Inferior parietal cortex (tissue), 1 donor: ENCODE measurements around the gene FBXO39.
A peak's percentile ranks its signal among the peaks of the same experiment; 100 is the strongest.
"Not testable (repeated sequence)": the region's sequence is repeated elsewhere in the genome, so short reads cannot be mapped to it uniquely, and the experiment has no call there.

Source experiments
- DNase-seq: peaks from one replicate; pipeline ENCODE4 v3.0.0-alpha.2; 2016; ENCODE audit errors: extremely low spot score

Gene FBXO39

GRCh38 chr17:6789146-6789545 is 13.1 kb downstream of the FBXO39 start:
- DNase-seq, result no peak

GRCh38 chr17:6793748-6794493 is 17.9 kb downstream of the FBXO39 start:
- DNase-seq, result no peak

- DNase-seq, result no peak
Measured at GRCh38 chr17:6796017-6796886, 20.2 kb downstream of the FBXO39 start.

- no peak for DNase-seq
Measured at GRCh38 chr17:6796887-6797490, 21.0 kb downstream of the FBXO39 start.

- DNase-seq, result no peak
Measured at GRCh38 chr17:6797718-6798351, 21.8 kb downstream of the FBXO39 start.

GRCh38 chr17:6799738-6800137 is 23.7 kb downstream of the FBXO39 start:
- no peak for DNase-seq

- DNase-seq, result no peak
Measured at GRCh38 chr17:6800422-6801027, 24.5 kb downstream of the FBXO39 start.

GRCh38 chr17:6811510-6811909 is 35.5 kb downstream of the FBXO39 start:
- no peak for DNase-seq

GRCh38 chr17:6812295-6812694 is 36.3 kb downstream of the FBXO39 start:
- no peak for DNase-seq

GRCh38 chr17:6815775-6816174 is 39.8 kb downstream of the FBXO39 start:
- DNase-seq, result no peak

- not testable (repeated sequence) for DNase-seq
Measured at GRCh38 chr17:6816368-6816767, 40.4 kb downstream of the FBXO39 start.

GRCh38 chr17:6818938-6819337 is 42.9 kb downstream of the FBXO39 start:
- no peak for DNase-seq

GRCh38 chr17:6823011-6823442 is 47.0 kb downstream of the FBXO39 start:
- no peak for DNase-seq

GRCh38 chr17:6830383-6830986 is 54.5 kb downstream of the FBXO39 start:
- DNase-seq, result no peak

- DNase-seq, result peak; percentile 63
Measured at GRCh38 chr17:6831661-6832263, 55.7 kb downstream of the FBXO39 start, which contains the start of gene TEKT1. TEKT1 (minus strand) TSS chr17:6831729; CDS start chr17:6830376, 1,353 bp downstream.
